BLaER1 (cell line): ENCODE measurements around the gene TCERG1L.

Source experiments
- H3K27ac ChIP-seq: shearing (Covaris generic); formaldehyde crosslinking; 2 replicates; pipeline ENCODE4 v1.8.1; 2022
- H3K27me3 ChIP-seq: shearing (Covaris generic); formaldehyde crosslinking; 2 replicates; pipeline ENCODE4 v1.8.1; 2022
- H3K36me3 ChIP-seq: shearing (Covaris generic); formaldehyde crosslinking; 2 replicates; pipeline ENCODE4 v1.8.1; 2022
- H3K4me1 ChIP-seq: shearing (Covaris generic); formaldehyde crosslinking; 2 replicates; pipeline ENCODE4 v1.8.1; 2022
- H3K4me2 ChIP-seq: shearing (Covaris generic); formaldehyde crosslinking; 2 replicates; pipeline ENCODE4 v1.8.1; 2022
- H3K4me3 ChIP-seq: shearing (Covaris generic); formaldehyde crosslinking; 2 replicates; pipeline ENCODE4 v1.8.1; 2022
- H3K9ac ChIP-seq: shearing (Covaris generic); formaldehyde crosslinking; 2 replicates; pipeline ENCODE4 v1.8.1; 2022
- H3K9me3 ChIP-seq: shearing (Covaris generic); formaldehyde crosslinking; 2 replicates; pipeline ENCODE4 v1.8.1; 2022
- H4K20me1 ChIP-seq: shearing (Covaris generic); formaldehyde crosslinking; 2 replicates; pipeline ENCODE4 v1.8.1; 2022
- Cebpa-rat ChIP-seq: shearing (Covaris generic); IDR thresholded peaks from 2 replicates; pipeline ENCODE4 v1.8.1; 2022

The TCERG1L gene, protein sequence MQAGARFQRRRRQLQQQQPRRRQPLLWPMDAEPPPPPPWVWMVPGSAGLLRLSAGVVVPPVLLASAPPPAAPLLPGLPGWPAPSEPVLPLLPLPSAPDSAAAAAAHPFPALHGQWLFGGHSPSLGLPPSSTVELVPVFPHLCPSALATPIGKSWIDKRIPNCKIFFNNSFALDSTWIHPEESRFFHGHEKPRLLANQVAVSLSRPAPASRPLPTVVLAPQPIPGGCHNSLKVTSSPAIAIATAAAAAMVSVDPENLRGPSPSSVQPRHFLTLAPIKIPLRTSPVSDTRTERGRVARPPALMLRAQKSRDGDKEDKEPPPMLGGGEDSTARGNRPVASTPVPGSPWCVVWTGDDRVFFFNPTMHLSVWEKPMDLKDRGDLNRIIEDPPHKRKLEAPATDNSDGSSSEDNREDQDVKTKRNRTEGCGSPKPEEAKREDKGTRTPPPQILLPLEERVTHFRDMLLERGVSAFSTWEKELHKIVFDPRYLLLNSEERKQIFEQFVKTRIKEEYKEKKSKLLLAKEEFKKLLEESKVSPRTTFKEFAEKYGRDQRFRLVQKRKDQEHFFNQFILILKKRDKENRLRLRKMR

DNA sequence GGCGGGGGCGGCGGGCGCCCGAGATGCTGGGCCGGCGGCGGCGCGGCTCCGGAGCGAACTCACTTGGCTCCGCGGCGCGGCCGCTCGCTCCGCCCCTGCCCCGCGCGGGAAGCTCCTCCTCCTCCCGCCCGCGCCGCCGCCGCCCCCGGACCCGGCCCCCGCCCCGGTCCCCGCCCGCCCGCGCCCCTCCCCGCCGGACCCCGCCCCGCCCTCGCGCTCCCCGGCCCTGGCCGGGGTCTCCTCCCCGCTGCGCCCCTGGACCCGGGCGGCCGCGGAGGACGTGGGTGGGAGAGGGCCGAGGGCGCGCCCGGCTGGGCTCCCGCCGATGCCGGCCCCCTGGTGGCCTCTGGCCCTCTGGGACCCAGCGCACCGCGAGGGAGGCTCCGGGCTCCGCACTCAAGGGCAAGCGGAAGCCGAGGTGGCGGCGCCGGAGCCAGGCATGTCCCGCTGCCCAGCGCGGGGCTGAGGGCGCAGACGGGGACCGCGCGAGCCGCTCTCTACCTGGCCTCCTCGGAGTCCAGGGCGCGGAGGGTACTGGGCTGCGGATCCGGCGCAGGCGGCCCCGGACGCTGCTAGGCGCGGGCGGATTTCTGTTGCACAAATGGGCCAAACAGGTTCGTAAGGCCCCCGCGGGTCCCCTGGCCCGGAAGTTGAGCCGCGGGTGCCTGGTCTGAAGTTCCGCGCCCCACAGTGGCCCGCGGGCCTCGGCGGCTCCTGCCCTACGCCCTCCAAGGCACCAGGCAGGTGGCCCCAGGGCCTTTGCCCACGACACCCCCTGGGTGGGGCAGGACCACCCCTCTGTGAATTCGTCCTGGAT, at the start of gene TCERG1L:
Gene TCERG1L, minus strand, starts transcription at position 61 of the 817 bp plus-strand sequence. CDS start 86 bp downstream, outside the sequence.
- Histone ChIP-seq H3K4me3 (peak within 1 kb of the TSS; percentile 80), H3K4me2 (peak within 1 kb of the TSS; percentile 70), H4K20me1 (peaks cover 10% of the 10 kb centered on the region; the same call in 1 of the 2 replicates), H3K4me1 (peaks cover 40% of the 10 kb centered on the region), H3K9ac (peak within 1 kb of the TSS; percentile 84), H3K27me3 (no peaks in the 10 kb centered on the region), H3K9me3 (peaks cover 19% of the 10 kb centered on the region; the same call in 1 of the 2 replicates), H3K27ac (peak within 1 kb of the TSS; percentile 85), H3K36me3 (peaks cover 16% of the 10 kb centered on the region)
- TF ChIP-seq Cebpa-rat = no peak

GRCh38 chr10:131358741-131359442, 47.4 kb upstream of the TCERG1L start:
- no peak overlapping the region for H3K9ac ChIP-seq
- H4K20me1 ChIP-seq = no peaks in the 10 kb centered on the region
- H3K36me3 ChIP-seq = no peaks in the 10 kb centered on the region
- H3K27me3 ChIP-seq = no peaks in the 10 kb centered on the region
- no peak overlapping the region for H3K4me2 ChIP-seq
- no peaks in the 10 kb centered on the region for H3K4me1 ChIP-seq
- no peaks in the 10 kb centered on the region for H3K9me3 ChIP-seq
- TF ChIP-seq Cebpa-rat = no peak
- no peak overlapping the region for H3K4me3 ChIP-seq
- no peak overlapping the region for H3K27ac ChIP-seq

DNA sequence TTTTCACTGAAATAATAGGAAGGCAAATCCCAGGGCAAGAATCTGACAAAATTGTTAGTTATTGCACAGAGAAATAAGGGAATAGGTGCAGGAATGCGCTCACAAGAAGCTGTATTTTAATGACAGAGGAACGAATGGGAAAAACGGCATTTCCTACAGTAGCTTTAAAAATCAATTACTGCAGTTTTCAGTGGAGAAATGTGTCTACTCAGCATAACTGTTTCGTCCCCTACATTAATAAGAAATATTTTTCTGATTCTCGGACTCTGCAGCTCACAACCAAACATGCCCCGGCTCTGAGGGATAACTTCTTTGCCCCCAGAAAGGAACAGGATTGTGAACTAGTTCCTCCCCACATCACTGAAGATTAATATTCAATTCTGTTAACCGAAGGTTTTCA, 44.9 kb upstream of the TCERG1L start:
- Histone ChIP-seq H3K9me3 (no peaks in the 10 kb centered on the region), H3K27me3 (no peaks in the 10 kb centered on the region), H3K9ac (no peak overlapping the region), H3K4me2 (no peak overlapping the region), H3K4me3 (no peak overlapping the region), H3K27ac (no peak overlapping the region), H3K36me3 (no peaks in the 10 kb centered on the region), H4K20me1 (no peaks in the 10 kb centered on the region), H3K4me1 (no peaks in the 10 kb centered on the region)
- no peak for TF ChIP-seq Cebpa-rat

- H3K36me3 ChIP-seq = no peaks in the 10 kb centered on the region
- H3K27me3 ChIP-seq = no peaks in the 10 kb centered on the region
- no peaks in the 10 kb centered on the region for H3K9me3 ChIP-seq
- H3K4me3 ChIP-seq = no peak overlapping the region
- H3K4me2 ChIP-seq = no peak overlapping the region
- H3K27ac ChIP-seq = no peak overlapping the region
- H3K4me1 ChIP-seq = no peaks in the 10 kb centered on the region
- no peak overlapping the region for H3K9ac ChIP-seq
- no peak for TF ChIP-seq Cebpa-rat
- no peaks in the 10 kb centered on the region for H4K20me1 ChIP-seq
Observed at GRCh38 chr10:131355881-131356280, 44.4 kb upstream of the TCERG1L start.

DNA sequence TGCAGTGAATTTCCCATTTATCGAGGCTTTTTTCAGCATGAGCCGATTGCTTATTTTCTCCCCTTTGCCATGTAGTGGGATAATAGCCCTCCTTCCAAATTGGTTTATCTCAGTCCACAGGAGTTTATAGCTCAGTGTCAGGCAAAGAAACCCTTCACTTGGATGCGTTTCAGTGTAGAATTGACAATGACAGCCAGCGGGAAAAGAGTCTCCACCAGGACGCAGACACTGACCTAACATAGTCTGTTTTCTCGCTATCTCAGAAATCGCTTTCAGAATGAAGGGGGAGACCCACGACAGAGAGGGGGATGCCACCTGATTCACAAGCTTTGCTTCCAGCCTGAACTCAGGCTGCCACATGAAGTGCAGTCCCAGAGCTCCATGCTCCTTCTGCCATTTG, 43.5 kb upstream of the TCERG1L start:
- Histone ChIP-seq H3K9me3 (no peaks in the 10 kb centered on the region), H4K20me1 (no peaks in the 10 kb centered on the region), H3K4me1 (no peaks in the 10 kb centered on the region), H3K9ac (no peak overlapping the region), H3K27ac (no peak overlapping the region), H3K4me2 (no peak overlapping the region), H3K27me3 (no peaks in the 10 kb centered on the region), H3K36me3 (no peaks in the 10 kb centered on the region), H3K4me3 (no peak overlapping the region)
- no peak for TF ChIP-seq Cebpa-rat

DNA sequence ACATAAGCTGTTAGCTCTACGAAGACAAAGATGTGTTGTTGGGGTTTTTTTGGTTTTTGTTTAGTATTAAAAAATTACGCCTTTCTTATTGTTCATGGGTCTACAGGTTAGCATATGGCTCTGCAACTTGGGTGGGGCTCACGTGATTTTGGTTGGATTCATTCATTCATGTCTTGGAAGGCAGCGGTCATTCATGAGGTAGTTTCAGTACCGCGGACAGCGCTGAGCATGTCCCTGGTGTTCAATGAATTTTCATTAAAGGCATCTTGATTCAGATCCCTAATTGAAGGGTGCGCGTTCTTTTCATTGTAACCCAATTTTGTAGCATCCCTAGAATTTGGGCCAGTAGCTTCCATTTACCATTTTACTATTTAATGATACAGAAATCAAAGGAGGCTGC, 42.9 kb upstream of the TCERG1L start:
- Histone ChIP-seq H3K36me3 (no peaks in the 10 kb centered on the region), H3K4me3 (no peak overlapping the region), H3K27ac (no peak overlapping the region), H3K27me3 (no peaks in the 10 kb centered on the region), H3K4me1 (no peaks in the 10 kb centered on the region), H4K20me1 (no peaks in the 10 kb centered on the region), H3K4me2 (no peak overlapping the region), H3K9me3 (no peaks in the 10 kb centered on the region), H3K9ac (no peak overlapping the region)
- TF ChIP-seq Cebpa-rat = no peak

GRCh38 chr10:131352765-131353290, 41.3 kb upstream of the TCERG1L start:
- H3K36me3 ChIP-seq = no peaks in the 10 kb centered on the region
- no peaks in the 10 kb centered on the region for H4K20me1 ChIP-seq
- H3K27ac ChIP-seq = no peak overlapping the region
- no peak overlapping the region for H3K4me3 ChIP-seq
- H3K27me3 ChIP-seq = no peaks in the 10 kb centered on the region
- TF ChIP-seq Cebpa-rat = no peak
- H3K9me3 ChIP-seq = no peaks in the 10 kb centered on the region
- peaks cover 4% of the 10 kb centered on the region for H3K4me1 ChIP-seq
- no peak overlapping the region for H3K9ac ChIP-seq
- no peak overlapping the region for H3K4me2 ChIP-seq

GRCh38 chr10:131350660-131351059, 39.1 kb upstream of the TCERG1L start:
- no peaks in the 10 kb centered on the region for H3K36me3 ChIP-seq
- H3K9me3 ChIP-seq = no peaks in the 10 kb centered on the region
- no peaks in the 10 kb centered on the region for H3K27me3 ChIP-seq
- peaks cover 18% of the 10 kb centered on the region for H3K4me1 ChIP-seq
- H4K20me1 ChIP-seq = no peaks in the 10 kb centered on the region
- H3K4me2 ChIP-seq = no peak overlapping the region
- H3K4me3 ChIP-seq = no peak overlapping the region
- no peak for TF ChIP-seq Cebpa-rat
- no peak overlapping the region for H3K9ac ChIP-seq
- no peak overlapping the region for H3K27ac ChIP-seq

- Histone ChIP-seq H3K4me1 (peaks cover 22% of the 10 kb centered on the region), H3K9me3 (no peaks in the 10 kb centered on the region)
Observed at GRCh38 chr10:131350245-131350644, 38.7 kb upstream of the TCERG1L start.

More at GRCh38 chr10:131350245-131350644, 38.7 kb upstream of the TCERG1L start:
- no peak overlapping the region for H3K27ac ChIP-seq
- H3K27me3 ChIP-seq = no peaks in the 10 kb centered on the region
- H3K36me3 ChIP-seq = no peaks in the 10 kb centered on the region
- TF ChIP-seq Cebpa-rat = no peak
- H3K4me3 ChIP-seq = no peak overlapping the region
- H3K9ac ChIP-seq = no peak overlapping the region
- H4K20me1 ChIP-seq = no peaks in the 10 kb centered on the region
- H3K4me2 ChIP-seq = no peak overlapping the region
